Parathyroid adenoma (tissue), 2 donors: ENCODE data around the gene AATF.

Source experiments
- H2AFZ ChIP-seq: fragments of 300-600 bp; sonication (generic); one replicate; pipeline ENCODE4 v1.7.0; 2017; ENCODE audit warnings: antibody characterized with exemption, mild to moderate bottlenecking
- H3K27ac ChIP-seq: fragments of 300-600 bp; sonication (generic); one replicate; pipeline ENCODE4 v1.7.0; 2017
- H3K27me3 ChIP-seq: fragments of 300-600 bp; sonication (generic); one replicate; pipeline ENCODE4 v1.7.0; 2017; ENCODE audit warnings: low read length; ENCODE audit not compliant: control insufficient read depth, insufficient read depth
- H3K36me3 ChIP-seq: fragments of 300-600 bp; sonication (generic); one replicate; pipeline ENCODE4 v1.7.0; 2017; ENCODE audit warnings: low read length; ENCODE audit not compliant: control insufficient read depth, insufficient read depth
- H3K4me1 ChIP-seq: fragments of 300-600 bp; sonication (generic); one replicate; pipeline ENCODE4 v1.7.0; 2017; ENCODE audit warnings: control low read depth
- H3K4me2 ChIP-seq: fragments of 300-600 bp; sonication (generic); one replicate; pipeline ENCODE4 v1.7.0; 2017; ENCODE audit warnings: low read length
- H3K4me3 ChIP-seq: fragments of 300-600 bp; sonication (generic); one replicate; pipeline ENCODE4 v1.7.0; 2017; ENCODE audit warnings: low read depth, low read length
- H3K79me2 ChIP-seq: fragments of 300-600 bp; sonication (generic); one replicate; pipeline ENCODE4 v1.7.0; 2017; ENCODE audit warnings: control low read depth
- H3K9ac ChIP-seq: fragments of 300-600 bp; sonication (generic); one replicate; pipeline ENCODE4 v1.7.0; 2017; ENCODE audit warnings: mild to moderate bottlenecking
- H3K9me3 ChIP-seq: fragments of 300-600 bp; sonication (generic); one replicate; pipeline ENCODE4 v1.7.0; 2017; ENCODE audit warnings: low read length; ENCODE audit not compliant: control insufficient read depth
- CTCF ChIP-seq: fragments of 300-600 bp; sonication (generic); IDR thresholded peaks from one replicate; pipeline ENCODE4 v1.7.0; 2017; ENCODE audit warnings: antibody characterized with exemption, mild to moderate bottlenecking
- donor health status: primary hyperparathyroidism.

The AATF gene

GRCh38 chr17:36937959-36938565 lies 10.7 kb upstream of the AATF start:
- Histone ChIP-seq H3K4me3 (no peak overlapping the region), H3K36me3 (no peaks in the 10 kb centered on the region), H3K9ac (no peak overlapping the region), H3K4me2 (no peak overlapping the region), H3K9me3 (no peaks in the 10 kb centered on the region), H3K79me2 (no peaks in the 10 kb centered on the region), H3K27me3 (peaks cover 58% of the 10 kb centered on the region), H2AFZ (no peak overlapping the region), H3K4me1 (no peaks in the 10 kb centered on the region), H3K27ac (no peak overlapping the region)
- no peak for TF ChIP-seq CTCF

- Histone ChIP-seq H3K4me1 (no peaks in the 10 kb centered on the region), H3K4me3 (no peak overlapping the region), H3K79me2 (no peaks in the 10 kb centered on the region), H2AFZ (no peak overlapping the region), H3K27me3 (peaks cover 54% of the 10 kb centered on the region), H3K27ac (no peak overlapping the region), H3K36me3 (no peaks in the 10 kb centered on the region), H3K4me2 (no peak overlapping the region), H3K9me3 (no peaks in the 10 kb centered on the region), H3K9ac (no peak overlapping the region)
- no peak for TF ChIP-seq CTCF
Measured at GRCh38 chr17:36938566-36939051, 10.1 kb upstream of the AATF start.

- Histone ChIP-seq H3K4me1 (no peaks in the 10 kb centered on the region), H3K27me3 (peaks cover 50% of the 10 kb centered on the region), H3K36me3 (no peaks in the 10 kb centered on the region), H2AFZ (no peak overlapping the region), H3K4me2 (no peak overlapping the region), H3K9ac (no peak overlapping the region), H3K4me3 (no peak overlapping the region), H3K79me2 (no peaks in the 10 kb centered on the region), H3K27ac (no peak overlapping the region), H3K9me3 (no peaks in the 10 kb centered on the region)
- no peak for TF ChIP-seq CTCF
Measured at GRCh38 chr17:36939052-36939801, 9.5 kb upstream of the AATF start.

- peaks cover 44% of the 10 kb centered on the region for H3K27me3 ChIP-seq
- H3K4me2 ChIP-seq = no peak overlapping the region
- no peak for TF ChIP-seq CTCF
- H3K9ac ChIP-seq = no peak overlapping the region
- no peak overlapping the region for H3K27ac ChIP-seq
- no peak overlapping the region for H3K4me3 ChIP-seq
- no peaks in the 10 kb centered on the region for H3K4me1 ChIP-seq
- no peaks in the 10 kb centered on the region for H3K79me2 ChIP-seq
- H3K9me3 ChIP-seq = no peaks in the 10 kb centered on the region
- no peaks in the 10 kb centered on the region for H3K36me3 ChIP-seq
- H2AFZ ChIP-seq = no peak overlapping the region
Measured at GRCh38 chr17:36939802-36940312, 8.9 kb upstream of the AATF start.
